HEK293 (cell line): ENCODE measurements around the gene CRTC1.

ENCODE experiments used
- ATF2 ChIP-seq: fragments of 450-650 bp; formaldehyde crosslinking; IDR thresholded peaks from 2 replicates; pipeline ENCODE4 v1.5.1; 2016; ENCODE audit warnings: missing biosample characterization, missing genetic modification characterization, low read depth
- BCL11A ChIP-seq: fragments of 450-650 bp; formaldehyde crosslinking; IDR thresholded peaks from 2 replicates; pipeline ENCODE4 v1.5.1; 2016; ENCODE audit warnings: low read depth, missing biosample characterization, missing genetic modification characterization
- CTCF ChIP-seq: fragments of 450-650 bp; formaldehyde crosslinking; IDR thresholded peaks from 2 replicates; pipeline ENCODE4 v1.5.1; 2016; ENCODE audit warnings: missing biosample characterization, missing genetic modification characterization
- HOXC10 ChIP-seq: sonication (generic); formaldehyde crosslinking; IDR thresholded peaks from 2 replicates; pipeline ENCODE4 v1.8.1; 2023; ENCODE audit warnings: mild to moderate bottlenecking, missing genetic modification reagents
- PRDM1 ChIP-seq: fragments of 450-650 bp; formaldehyde crosslinking; IDR thresholded peaks from 2 replicates; pipeline ENCODE4; 2016; ENCODE audit warnings: missing biosample characterization, missing genetic modification characterization
- ZBTB11 ChIP-seq: fragments of 450-650 bp; formaldehyde crosslinking; conservative IDR thresholded peaks from 2 replicates; pipeline ENCODE4 v1.5.1; 2016; ENCODE audit warnings: low read depth, missing biosample characterization, missing genetic modification characterization
- ZNF311 ChIP-seq: fragments of 450-650 bp; formaldehyde crosslinking; IDR thresholded peaks from 2 replicates; pipeline ENCODE4 v1.5.1; 2017; ENCODE audit warnings: missing biosample characterization, missing genetic modification characterization, borderline replicate concordance

- TF ChIP-seq PRDM1 (tag by site-specific recombination) (no peak), HOXC10 (CRISPR knock-in tag) (no peak), ZBTB11 (tag by site-specific recombination) (no peak), CTCF (tag by site-specific recombination) (no peak), BCL11A (tag by site-specific recombination) (no peak), ZNF311 (tag by site-specific recombination) (no peak), ATF2 (no peak)
Observed at GRCh38 chr19:18723871-18724377, 40.4 kb downstream of the CRTC1 start.
